BJ (cell line): ENCODE measurements around the gene ARHGAP24. TPM values are rescaled to one million over a fixed set of nuclear protein-coding genes. Genes with fewer than 3 reads are reported as not detected.

ENCODE experiments used
- CTCF ChIA-PET: fragments of 350-600 bp; formaldehyde crosslinking; extraction: SDS; loops from one replicate; lab custom pipeline; 2021; ENCODE audit warnings: antibody characterized with exemption, inconsistent platforms; lab: Yijun Ruan, JAX
- POLR2A ChIA-PET: fragments of 300-600 bp; sonication (Branson Sonifier 250); formaldehyde crosslinking; extraction: SDS; loops from one replicate; lab custom pipeline; 2021; ENCODE audit warnings: antibody characterized with exemption; lab: Charles Lee
- DNase-seq: peaks from one replicate; pipeline ENCODE4 v3.0.0-alpha.2; 2011; ENCODE audit warnings: low read depth
- H3K27me3 ChIP-seq: 2 replicates; pipeline ENCODE4 v1.6.0; 2011; ENCODE audit warnings: low read length; ENCODE audit not compliant: control insufficient read depth, insufficient read depth
- H3K36me3 ChIP-seq: 2 replicates; pipeline ENCODE4 v1.5.1; 2011; ENCODE audit warnings: low read length; ENCODE audit not compliant: control insufficient read depth, insufficient read depth
- H3K4me3 ChIP-seq: 2 replicates; pipeline ENCODE4 v1.5.1; 2011; ENCODE audit warnings: low read depth, mild to moderate bottlenecking, control low read depth, low read length
- polyA plus RNA-seq: library from polyadenylated mRNA; depleted of rRNA; stranded (reverse); fragments of >200 nt; gene quantifications from 2 replicates; pipeline ENCODE4 v1.2.3, GENCODE V29; 2011
- TF ChIP-seq, protein P1 (sequence below): IDR thresholded peaks from 2 replicates; pipeline ENCODE4 v1.5.1; 2011; ENCODE audit warnings: low read depth, mild to moderate bottlenecking, control low read depth, inconsistent platforms, low read length, moderate library complexity; ENCODE audit not compliant: insufficient read depth

Gene ARHGAP24
- polyA plus RNA-seq, 1 experiment: 17.7 TPM

- DNase-seq: no peak
- POLR2A ChIA-PET: no interaction called here
- H3K27me3 ChIP-seq: no peaks in the 10 kb centered on the region
- no peaks in the 10 kb centered on the region for H3K36me3 ChIP-seq
- CTCF ChIA-PET: interaction anchor here (0.5 kb wide), 1 partner anchor 88 kb away, joined by 3 read pairs; no protein-coding TSS in a partner anchor
- TF ChIP-seq, protein P1, sequence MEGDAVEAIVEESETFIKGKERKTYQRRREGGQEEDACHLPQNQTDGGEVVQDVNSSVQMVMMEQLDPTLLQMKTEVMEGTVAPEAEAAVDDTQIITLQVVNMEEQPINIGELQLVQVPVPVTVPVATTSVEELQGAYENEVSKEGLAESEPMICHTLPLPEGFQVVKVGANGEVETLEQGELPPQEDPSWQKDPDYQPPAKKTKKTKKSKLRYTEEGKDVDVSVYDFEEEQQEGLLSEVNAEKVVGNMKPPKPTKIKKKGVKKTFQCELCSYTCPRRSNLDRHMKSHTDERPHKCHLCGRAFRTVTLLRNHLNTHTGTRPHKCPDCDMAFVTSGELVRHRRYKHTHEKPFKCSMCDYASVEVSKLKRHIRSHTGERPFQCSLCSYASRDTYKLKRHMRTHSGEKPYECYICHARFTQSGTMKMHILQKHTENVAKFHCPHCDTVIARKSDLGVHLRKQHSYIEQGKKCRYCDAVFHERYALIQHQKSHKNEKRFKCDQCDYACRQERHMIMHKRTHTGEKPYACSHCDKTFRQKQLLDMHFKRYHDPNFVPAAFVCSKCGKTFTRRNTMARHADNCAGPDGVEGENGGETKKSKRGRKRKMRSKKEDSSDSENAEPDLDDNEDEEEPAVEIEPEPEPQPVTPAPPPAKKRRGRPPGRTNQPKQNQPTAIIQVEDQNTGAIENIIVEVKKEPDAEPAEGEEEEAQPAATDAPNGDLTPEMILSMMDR: no peak
- H3K4me3 ChIP-seq: no peak overlapping the region
Measured at GRCh38 chr4:85508654-85509053, 33.7 kb downstream of the ARHGAP24 start.

- Histone ChIP-seq H3K4me3 (no peak overlapping the region), H3K27me3 (no peaks in the 10 kb centered on the region), H3K36me3 (no peaks in the 10 kb centered on the region)
- TF ChIP-seq, protein P1: no peak
- ChIA-PET CTCF (no interaction called here), POLR2A (no interaction called here)
- DNase-seq: no peak
Measured at GRCh38 chr4:85509882-85510631, 35.1 kb downstream of the ARHGAP24 start.

GRCh38 chr4:85510632-85510984, 35.7 kb downstream of the ARHGAP24 start:
- no peak overlapping the region for H3K4me3 ChIP-seq
- no peaks in the 10 kb centered on the region for H3K36me3 ChIP-seq
- ChIA-PET POLR2A (no interaction called here), CTCF (no interaction called here)
- no peaks in the 10 kb centered on the region for H3K27me3 ChIP-seq
- DNase-seq: no peak
- TF ChIP-seq, protein P1: no peak

GRCh38 chr4:85512446-85513205, 37.7 kb downstream of the ARHGAP24 start:
- TF ChIP-seq, protein P1: no peak
- ChIA-PET POLR2A (no interaction called here), CTCF (no interaction called here)
- no peak overlapping the region for H3K4me3 ChIP-seq
- H3K27me3 ChIP-seq: no peaks in the 10 kb centered on the region
- no peaks in the 10 kb centered on the region for H3K36me3 ChIP-seq
- no peak for DNase-seq

DNA sequence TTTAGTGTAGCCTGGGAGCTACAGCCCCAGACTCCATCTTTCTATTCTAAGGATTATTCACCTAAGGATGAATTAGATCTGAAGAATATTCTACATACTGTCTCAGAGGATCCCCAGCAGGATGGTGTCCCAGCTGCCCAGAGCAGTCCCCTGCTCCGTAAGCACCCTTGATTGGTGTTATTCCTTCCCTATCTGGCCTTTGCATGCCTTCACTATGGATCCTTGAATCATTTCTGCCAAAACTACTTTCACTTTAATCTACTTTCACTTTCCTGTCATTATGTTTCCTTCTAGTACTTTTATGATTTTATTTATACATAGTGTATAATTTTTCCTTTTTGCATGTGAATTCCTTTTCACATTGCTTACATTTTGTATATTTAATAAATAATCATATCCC, 39.2 kb downstream of the ARHGAP24 start:
- ChIA-PET CTCF (interaction anchor here (0.8 kb wide), 1 partner anchor 283 kb away, joined by 3 read pairs; no protein-coding TSS in a partner anchor), POLR2A (no interaction called here)
- no peak for DNase-seq
- no peak overlapping the region for H3K4me3 ChIP-seq
- no peaks in the 10 kb centered on the region for H3K27me3 ChIP-seq
- no peaks in the 10 kb centered on the region for H3K36me3 ChIP-seq
- TF ChIP-seq, protein P1: no peak
